SHP77 treated with DMSO at 0.1 percent for 48 hours (cell line): ENCODE measurements around the gene DNMT1.
"Not testable (repeated sequence)": the region's sequence is repeated elsewhere in the genome, so short reads cannot be mapped to it uniquely, and the experiment has no call there.

Source experiments
- DNase-seq: peaks from one replicate; lab custom pipeline; 2025; lab: John Stamatoyannopoulos, UW

Gene DNMT1

GRCh38 chr19:10194500-10195198 lies at the start of gene DNMT1:
Gene DNMT1 (minus strand): TSS chr19:10194953. CDS start chr19:10194899, 54 bp downstream.
- peak; percentile 96 for DNase-seq

DNA sequence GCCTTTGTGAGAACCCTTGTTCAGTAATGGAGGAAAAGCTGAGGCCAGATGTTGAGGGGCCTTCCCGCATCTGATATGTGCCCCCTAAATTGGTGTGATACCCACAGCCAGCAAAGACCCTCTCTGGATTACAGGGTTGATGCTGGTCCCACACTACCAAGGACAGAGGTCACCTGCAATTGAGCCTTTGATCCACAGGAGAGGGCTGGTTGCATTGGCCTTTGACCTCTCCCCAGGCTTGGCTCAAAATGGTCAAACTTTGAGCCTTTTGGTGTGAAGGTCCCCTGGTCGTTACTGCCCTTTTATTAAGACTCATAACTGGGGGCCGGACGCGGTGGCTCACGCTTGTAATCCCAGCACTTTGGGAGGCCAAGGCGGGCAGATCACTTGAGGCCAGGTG lies 48.9 kb upstream of the DNMT1 start:
- DNase-seq: no peak

GRCh38 chr19:10241826-10242449 lies 47.2 kb upstream of the DNMT1 start:
- DNase-seq: not testable (repeated sequence)

- DNase-seq: peak; percentile 94
Measured at GRCh38 chr19:10238172-10238783, 43.5 kb upstream of the DNMT1 start.

- DNase-seq: no peak
Measured at GRCh38 chr19:10237702-10238101, 42.9 kb upstream of the DNMT1 start.

GRCh38 chr19:10235409-10235808 lies 40.7 kb upstream of the DNMT1 start:
- not testable (repeated sequence) for DNase-seq

DNA sequence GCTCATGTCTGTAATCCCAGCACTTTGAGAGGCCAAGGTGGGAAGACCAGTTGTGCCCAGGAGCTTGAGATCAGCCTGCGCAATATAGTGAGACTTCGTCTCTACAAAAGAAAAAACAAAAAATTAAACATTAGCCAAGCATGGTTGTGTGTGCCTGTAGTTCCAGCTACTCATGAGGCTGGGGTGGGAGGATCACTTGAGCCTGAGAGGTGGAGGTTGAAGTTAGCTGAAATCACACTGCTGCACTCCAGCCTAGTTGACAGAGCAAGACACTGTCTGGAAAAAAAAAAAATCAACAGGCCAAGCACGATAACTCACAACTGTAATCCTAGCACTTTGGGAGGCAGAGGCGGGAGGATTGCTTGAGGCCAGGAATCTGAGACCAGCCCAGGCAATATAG lies 40.2 kb upstream of the DNMT1 start:
- no peak for DNase-seq

DNA sequence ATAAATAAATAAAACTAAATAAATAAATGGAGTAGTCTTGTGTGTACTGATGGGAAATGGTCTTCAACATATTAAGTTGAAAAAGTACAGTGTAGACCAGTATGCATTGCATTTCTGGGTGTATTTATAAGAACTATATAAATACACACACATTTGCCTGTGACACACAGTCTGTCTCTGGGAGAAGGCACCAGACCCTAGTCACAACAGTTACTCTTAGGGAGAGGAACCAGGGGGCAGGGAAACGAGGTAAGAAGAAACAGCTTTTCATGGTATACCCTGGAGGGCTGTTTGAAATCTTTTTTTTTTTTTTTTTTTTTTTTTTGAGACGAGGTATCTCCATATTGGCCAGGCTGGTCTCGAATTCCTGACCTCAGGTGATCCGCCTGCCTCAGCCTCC lies 39.2 kb upstream of the DNMT1 start:
- DNase-seq: no peak

GRCh38 chr19:10231612-10232228 lies 37.0 kb upstream of the DNMT1 start:
- DNase-seq: no peak

- DNase-seq: no peak
Measured at GRCh38 chr19:10230861-10231611, 36.3 kb upstream of the DNMT1 start, which contains the start of gene S1PR2. Gene S1PR2 (minus strand): TSS chr19:10231331. CDS start chr19:10224905, 6,426 bp downstream.

DNA sequence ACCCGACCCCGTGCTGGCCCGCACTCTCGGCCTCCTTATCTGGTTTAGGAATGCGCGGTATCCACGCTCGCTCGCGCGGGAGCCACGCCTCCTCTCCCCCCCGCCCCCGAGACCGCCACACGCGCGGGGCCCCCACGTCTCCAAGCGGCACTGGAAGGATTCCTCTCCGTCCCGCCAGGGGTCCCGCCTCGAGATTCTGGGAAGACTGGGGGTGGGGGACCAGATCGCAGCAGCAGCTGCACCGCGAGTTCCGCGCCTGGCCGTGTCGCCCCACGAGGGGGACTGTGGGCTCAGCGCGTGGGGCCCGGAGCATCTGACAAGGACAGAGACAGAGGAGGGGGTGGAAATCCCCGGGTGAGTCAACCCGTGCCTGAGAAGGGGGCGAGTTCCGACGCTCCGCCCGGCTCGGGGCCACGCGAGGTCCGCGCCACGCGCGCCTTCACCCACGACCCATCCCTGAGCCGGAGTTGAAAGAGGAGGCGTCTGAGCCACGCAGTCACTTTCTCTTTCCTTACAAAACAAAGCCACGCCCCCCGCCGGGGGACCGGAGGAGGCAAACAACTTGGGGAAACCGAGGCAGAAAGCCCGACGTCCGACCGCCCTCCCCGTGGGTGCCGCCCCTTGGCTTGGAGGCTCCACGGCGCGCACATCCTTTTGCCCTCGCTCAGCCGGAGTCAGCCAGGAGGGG lies 35.6 kb upstream of the DNMT1 start:
- no peak for DNase-seq

DNA sequence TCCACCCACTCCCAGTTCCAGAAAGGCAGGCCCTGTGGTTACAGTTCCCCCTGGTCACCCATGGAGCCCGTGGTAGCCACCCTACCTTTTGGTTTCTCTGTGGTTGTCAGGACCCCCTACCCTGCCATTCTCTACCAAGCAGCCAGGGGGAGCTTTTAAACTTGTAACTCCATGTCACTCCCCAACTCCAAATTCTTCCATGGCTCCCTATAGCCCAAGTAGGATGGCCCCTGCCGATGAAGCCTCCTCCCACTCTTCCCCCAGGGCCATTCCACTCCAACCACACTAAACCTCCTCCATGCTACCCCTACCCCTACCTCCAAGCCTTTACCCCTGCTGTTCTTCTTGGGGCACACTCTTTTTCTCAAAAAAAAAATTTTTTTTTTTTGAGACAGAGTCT lies 34.2 kb upstream of the DNMT1 start:
- DNase-seq: peak; percentile 3

- DNase-seq: no peak
Measured at GRCh38 chr19:10228393-10228792, 33.6 kb upstream of the DNMT1 start.

DNA sequence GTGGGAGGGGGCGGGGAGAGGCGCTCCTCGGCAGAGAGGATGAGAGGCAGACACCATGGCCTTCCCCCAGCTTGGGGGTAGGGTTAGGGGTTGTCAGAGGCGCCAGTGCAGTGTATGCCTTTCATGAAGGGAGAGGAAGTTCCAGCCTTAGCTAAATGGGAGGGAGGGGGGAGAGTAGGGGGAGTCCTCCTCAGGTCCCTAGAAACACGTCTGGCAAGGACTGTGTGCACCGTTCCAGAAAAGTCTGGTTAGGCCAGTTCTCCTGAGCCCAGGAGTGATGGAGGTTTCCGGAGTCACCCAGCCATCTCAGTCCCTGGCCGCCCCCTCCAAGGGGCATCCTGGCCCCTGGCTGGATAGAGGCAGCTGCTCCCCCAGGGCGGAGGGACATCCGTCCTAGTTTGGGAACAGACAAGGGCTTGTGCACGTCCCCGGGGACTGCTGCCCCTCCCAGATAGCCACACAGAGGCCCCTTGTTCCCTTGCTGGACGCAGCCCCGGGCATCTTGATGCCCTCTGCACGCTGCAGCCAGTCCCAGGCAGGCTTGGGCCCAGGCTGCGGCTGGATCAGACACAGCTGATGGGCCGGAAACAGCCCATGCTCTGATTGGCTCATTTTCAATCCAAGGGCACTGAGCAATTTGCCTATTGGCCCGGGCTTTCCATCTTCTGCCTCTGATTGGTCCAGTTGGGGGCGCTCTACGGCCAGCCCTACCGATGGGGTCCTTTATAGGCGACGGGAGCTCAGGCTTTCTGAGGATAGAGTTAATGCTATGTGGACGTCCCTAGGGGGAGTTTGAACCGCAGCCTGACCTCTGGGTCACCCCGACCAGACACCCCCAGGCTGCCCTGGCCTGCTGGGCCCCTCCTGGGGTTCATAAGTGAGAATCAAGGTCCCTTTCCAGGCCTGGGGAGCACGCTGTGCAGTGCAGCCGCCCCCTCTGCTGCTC lies 32.5 kb upstream of the DNMT1 start:
- no peak for DNase-seq

- DNase-seq: no peak
Measured at GRCh38 chr19:10226376-10227025, 31.7 kb upstream of the DNMT1 start.

GRCh38 chr19:10226021-10226375 lies 31.2 kb upstream of the DNMT1 start:
- DNase-seq: no peak

GRCh38 chr19:10224337-10224736 lies 29.6 kb upstream of the DNMT1 start:
- DNase-seq: no peak

DNA sequence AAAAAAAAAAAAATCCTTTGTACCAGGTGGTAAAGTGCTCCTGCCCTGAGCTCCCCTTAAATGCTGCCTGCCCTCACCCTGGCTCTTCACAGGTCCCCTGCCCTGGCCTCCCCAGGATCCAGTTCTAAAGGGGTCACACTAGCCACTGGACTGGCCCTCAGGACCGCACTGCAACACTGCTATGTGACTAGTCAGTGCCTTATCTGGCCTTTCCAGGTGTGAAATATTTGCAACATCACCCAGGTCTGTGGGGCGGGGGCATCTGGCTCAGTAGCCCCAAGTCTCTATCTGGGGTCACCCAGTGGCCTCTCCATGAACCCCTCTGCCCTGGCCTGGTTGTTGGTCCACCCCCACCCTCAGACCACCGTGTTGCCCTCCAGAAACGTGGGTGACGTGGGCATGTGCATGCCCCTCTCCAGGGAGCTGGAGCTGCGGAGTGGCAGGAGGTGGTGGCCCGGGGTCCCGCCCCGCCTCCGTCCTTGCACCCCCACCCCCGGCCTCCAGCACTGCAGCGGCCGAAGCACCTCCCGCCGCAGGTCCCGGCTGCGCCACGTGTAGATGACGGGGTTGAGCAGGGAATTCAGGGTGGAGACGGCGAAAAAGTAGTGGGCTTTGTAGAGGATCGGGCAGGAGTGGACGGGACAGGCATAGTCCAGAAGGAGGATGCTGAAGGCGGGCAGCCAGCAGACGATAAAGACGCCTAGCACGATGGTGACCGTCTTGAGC lies 28.9 kb upstream of the DNMT1 start:
- no peak for DNase-seq

DNA sequence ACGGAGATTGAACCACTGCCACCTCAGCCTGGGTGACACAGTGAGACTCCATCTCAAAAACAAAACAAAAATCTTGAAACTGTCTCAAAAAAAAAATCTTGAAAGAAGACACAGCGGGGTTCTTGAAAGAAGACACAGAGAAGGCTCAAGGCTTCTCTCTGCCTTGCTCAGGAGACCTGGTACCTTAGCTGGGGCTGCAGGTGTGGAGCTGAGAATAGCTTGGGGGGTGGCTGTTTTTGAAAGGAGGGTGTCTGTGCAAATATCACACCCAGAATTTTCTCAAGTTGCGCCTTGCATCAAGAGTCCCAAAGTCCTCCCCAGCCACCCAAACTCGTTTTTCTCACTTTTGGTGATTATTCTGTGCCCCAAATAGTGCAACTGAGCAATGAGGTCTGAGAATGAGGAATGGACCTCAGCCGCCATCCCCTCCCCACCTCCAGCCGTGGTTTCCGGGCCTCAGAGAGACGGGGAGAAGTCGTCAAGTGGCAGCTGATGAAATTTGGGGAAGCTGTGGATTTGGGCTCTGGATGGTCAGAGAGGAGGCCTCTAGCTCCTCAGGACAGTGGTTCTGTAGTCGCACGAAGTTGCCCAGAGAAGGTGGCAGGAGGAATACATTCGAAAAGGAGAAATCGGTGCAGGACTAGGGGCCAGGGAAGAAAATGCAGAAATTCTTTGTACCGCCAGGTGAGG lies 27.6 kb upstream of the DNMT1 start:
- DNase-seq: no peak
